HG02852 (cell line): Measurements from ENCODE around the gene UROD.

ENCODE experiments used
- ATAC-seq: cut with Tn5 transposase; IDR thresholded peaks from one replicate; pipeline ENCODE4 v1.9.1; 2021; ENCODE audit warnings: mild to moderate bottlenecking, moderate library complexity; ENCODE audit not compliant: unreplicated experiment

UROD gene

GRCh38 chr1:45008076-45008475 lies 4.0 kb upstream of the UROD start:
- no peak for ATAC-seq

DNA sequence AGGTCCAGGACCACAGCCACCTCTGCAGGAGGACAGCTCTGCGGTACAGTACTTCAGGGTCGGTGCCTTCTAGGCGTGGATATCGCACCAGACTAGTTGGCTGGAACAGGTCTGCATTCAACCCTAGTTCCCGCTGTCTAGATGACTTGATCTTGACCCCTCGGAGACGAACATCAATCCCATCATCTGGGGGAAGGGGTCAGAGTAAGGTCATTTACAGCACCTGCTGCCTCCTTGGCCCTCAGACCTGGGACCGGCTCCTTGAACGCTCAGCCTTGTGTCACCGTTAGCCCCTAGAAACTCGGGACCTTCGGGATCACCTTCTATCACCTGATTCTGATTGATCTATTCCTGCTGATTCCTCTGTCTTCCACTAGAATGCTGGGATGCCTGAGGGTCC lies 3.5 kb upstream of the UROD start:
- ATAC-seq, result no peak

- ATAC-seq, result no peak
These were observed 2.7 kb upstream of the UROD start for GRCh38 chr1:45009296-45009865.

GRCh38 chr1:45009956-45010854 lies 1.8 kb upstream of the UROD start:
- ATAC-seq, result no peak

- peak; percentile 76 for ATAC-seq
These were observed 921 bp upstream of the UROD start, which contains the start of gene HECTD3 for GRCh38 chr1:45010855-45011811. Gene HECTD3, minus strand, starts transcription at chr1:45011324. Its CDS starts 67 bp downstream, at chr1:45011257.

- no peak for ATAC-seq
These were observed 705 bp downstream of the UROD start for GRCh38 chr1:45012639-45013278.

GRCh38 chr1:45013551-45014209 lies 1.6 kb downstream of the UROD start:
- no peak for ATAC-seq

- ATAC-seq, result no peak
These were observed 2.4 kb downstream of the UROD start for GRCh38 chr1:45014321-45015028.

GRCh38 chr1:45015683-45016082 lies 3.6 kb downstream of the UROD start:
- no peak for ATAC-seq

DNA sequence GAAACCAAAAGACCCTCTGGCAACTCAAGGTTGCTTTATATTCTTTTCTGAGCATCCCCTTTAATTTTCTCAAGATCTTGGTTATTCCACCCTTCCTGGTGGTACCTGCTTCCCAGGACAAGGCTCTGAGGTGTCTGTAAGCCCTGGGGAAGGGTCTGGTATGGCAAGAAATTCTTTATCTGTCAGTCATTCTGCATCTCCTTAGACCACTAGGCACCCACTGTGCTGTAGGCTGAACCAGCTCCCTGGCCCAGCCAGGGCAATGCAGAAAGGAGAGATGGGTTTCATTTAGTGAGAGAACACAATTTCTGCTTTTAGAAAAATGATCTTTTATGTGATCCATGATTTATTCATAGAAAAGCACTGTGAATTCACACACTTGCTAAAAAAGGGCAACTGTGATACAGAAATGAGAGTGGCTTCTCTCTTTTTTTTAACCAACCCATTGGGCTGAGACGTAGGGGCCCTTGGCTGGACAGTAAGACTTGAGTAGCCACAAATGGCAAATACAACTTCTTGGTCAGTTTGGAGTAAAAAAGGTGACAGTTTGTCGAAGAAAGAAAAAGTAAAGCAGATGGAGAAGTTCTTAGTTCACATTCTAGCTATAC lies 4.1 kb downstream of the UROD start:
- ATAC-seq, result no peak

DNA sequence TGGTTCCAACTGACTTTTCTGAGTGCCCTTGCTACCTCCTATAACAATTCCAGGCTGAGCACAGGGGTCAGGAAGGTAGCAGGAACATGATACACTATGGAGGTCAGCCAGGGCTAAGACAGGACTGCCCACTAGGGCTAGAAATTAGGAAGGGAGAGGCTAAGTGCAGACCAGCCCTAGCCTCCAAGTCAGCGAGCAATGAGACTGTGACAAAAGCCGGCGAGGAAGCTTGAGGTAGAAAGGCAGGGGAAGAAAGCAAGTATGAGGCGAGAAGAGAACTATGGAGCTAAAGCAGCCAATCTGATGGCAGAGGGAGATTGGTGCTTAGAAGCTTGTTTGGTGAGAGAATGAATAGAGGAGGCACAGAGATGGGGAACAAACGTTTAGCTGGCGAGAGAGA lies 4.7 kb downstream of the UROD start:
- no peak for ATAC-seq

- ATAC-seq, result peak; percentile 72
These were observed 6.7 kb downstream of the UROD start for GRCh38 chr1:45018599-45019230.

DNA sequence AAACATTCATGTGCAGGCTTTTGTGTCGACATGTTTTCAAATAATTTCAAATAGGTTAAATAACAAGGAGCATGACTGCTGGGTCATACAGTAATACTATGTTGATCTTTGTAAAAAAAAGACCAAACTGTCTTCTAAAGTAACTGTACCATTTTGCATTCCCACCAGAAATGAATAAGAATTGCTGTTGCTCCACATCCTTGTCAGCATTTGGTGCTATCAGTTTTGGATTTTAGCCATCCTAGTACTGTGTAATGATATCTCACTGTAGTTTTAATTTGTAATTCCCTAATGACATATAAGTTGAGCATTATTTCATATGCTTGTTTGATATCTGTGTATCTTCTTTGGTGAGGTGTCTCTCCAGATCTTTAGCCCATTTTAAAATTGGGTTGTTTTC lies 11.6 kb downstream of the UROD start:
- no peak for ATAC-seq

GRCh38 chr1:45026446-45026845 lies 14.4 kb downstream of the UROD start:
- no peak for ATAC-seq

- ATAC-seq, result no peak
These were observed 20.8 kb downstream of the UROD start for GRCh38 chr1:45032837-45033236.

DNA sequence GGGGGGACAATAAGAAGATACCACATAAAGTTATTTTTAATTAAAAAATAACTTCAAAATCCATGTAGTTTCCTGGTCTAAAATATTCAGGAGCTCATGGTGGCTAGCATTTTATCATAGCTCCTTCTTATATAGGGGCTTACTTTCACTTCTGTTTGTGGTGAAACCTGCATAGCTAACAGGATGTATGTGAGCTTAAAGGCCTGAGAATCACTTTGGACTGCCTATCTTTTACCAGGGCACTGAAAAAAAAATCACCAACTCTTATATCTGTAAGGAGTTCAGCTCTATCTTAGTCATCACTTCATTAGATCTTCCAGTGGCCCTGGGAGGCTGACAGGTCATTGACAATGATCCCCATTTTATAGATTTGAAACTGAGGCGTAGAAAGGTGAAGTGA lies 21.3 kb downstream of the UROD start:
- peak; percentile 54 for ATAC-seq

- no peak for ATAC-seq
These were observed 23.7 kb downstream of the UROD start for GRCh38 chr1:45035631-45036301.

GRCh38 chr1:45037456-45037855 lies 25.4 kb downstream of the UROD start:
- ATAC-seq, result no peak
